Natural killer cell (primary cell): Measurements from ENCODE around the gene BCL11B. TPM values are rescaled to one million over a fixed set of nuclear protein-coding genes. Genes with fewer than 3 reads are reported as not detected.

Experiments used
- ATAC-seq, 3 donors: fragments of 150-1000 bp in 2 of 3; fragments of 200-7000 bp in 1 of 3; cut with Tn5 transposase; 1 replicate in 1 of 3; 2 replicates in 2 of 3; pipeline ENCODE4 v1.10.0; 2021; ENCODE audit warnings: mild to moderate bottlenecking in 2 of 3, moderate library complexity in 2 of 3
- DNase-seq, 2 donors: peaks; one replicate each; pipeline versions ENCODE4 v3.0.0 to v3.0.0-alpha.2; 2013 to 2021; ENCODE audit warnings: mixed read lengths in 1 of 2
- H3K27ac ChIP-seq: one replicate; pipeline ENCODE4 v1.5.1; 2013; ENCODE audit warnings: mild to moderate bottlenecking, low read length
- H3K27me3 ChIP-seq: one replicate; pipeline ENCODE4 v1.6.1; 2013; ENCODE audit warnings: low read length; ENCODE audit not compliant: control insufficient read depth, insufficient read depth
- H3K36me3 ChIP-seq: one replicate; pipeline ENCODE4 v1.6.1; 2013; ENCODE audit warnings: low read length; ENCODE audit not compliant: control insufficient read depth, insufficient read depth
- H3K4me1 ChIP-seq: one replicate; pipeline ENCODE4 v1.6.1; 2013; ENCODE audit warnings: low read length; ENCODE audit not compliant: control insufficient read depth, insufficient read depth
- H3K4me3 ChIP-seq: one replicate; pipeline ENCODE4 v1.5.1; 2013; ENCODE audit warnings: low read length
- H3K9me3 ChIP-seq: one replicate; pipeline ENCODE4 v1.6.1; 2013; ENCODE audit warnings: low read length; ENCODE audit not compliant: control insufficient read depth, insufficient read depth
- H3K27ac Mint-ChIP-seq, 2 donors: one replicate each; pipeline ENCODE4 v1.8.0; 2022; ENCODE audit warnings: mild to moderate bottlenecking in 2 of 2, mixed read lengths in 2 of 2, moderate library complexity in 1 of 2
- H3K27me3 Mint-ChIP-seq, 2 donors: one replicate each; pipeline ENCODE4 v1.8.0; 2022; ENCODE audit warnings: low read depth in 2 of 2, mixed read lengths in 2 of 2
- H3K36me3 Mint-ChIP-seq: one replicate; pipeline ENCODE4 v1.8.0; 2022; ENCODE audit warnings: mixed read lengths
- H3K4me1 Mint-ChIP-seq, 2 donors: one replicate each; pipeline ENCODE4 v1.8.0; 2022; ENCODE audit warnings: mixed read lengths in 2 of 2
- H3K4me3 Mint-ChIP-seq: one replicate; pipeline ENCODE4 v1.8.0; 2022; ENCODE audit warnings: mild to moderate bottlenecking, moderate library complexity, mixed read lengths
- H3K9me3 Mint-ChIP-seq, 2 donors: one replicate each; pipeline ENCODE4 v1.8.0; 2022; ENCODE audit warnings: mixed read lengths in 2 of 2
- CTCF ChIP-seq: fragments of 200-600 bp; IDR thresholded peaks from one replicate; pipeline ENCODE4 v1.8.0; 2022; ENCODE audit warnings: antibody characterized with exemption
- WGBS: methylation state at CpG from one replicate; pipeline ENCODE4 v1.1.7; 2013; ENCODE audit warnings: missing lambda C conversion rate; ENCODE audit not compliant: insufficient coverage; 5-methylcytosine and 5-hydroxymethylcytosine counted together
- intact Hi-C: fragments of 100-400 bp; cut with micrococcal nuclease; formaldehyde crosslinking; loops from one replicate; pipeline ENCODE4 v1.14.2; 2022
- total RNA-seq, 4 donors: library from RNA; stranded (reverse); fragments of 120-200 nt in 1 of 4; gene quantifications; one replicate each; pipeline versions ENCODE4 v1.2.3 to v1.2.4, GENCODE V29; 2013 to 2022

Gene BCL11B
- total RNA-seq, 3 donors from 2014 or later (not counting 1 experiment from before 2014, with no cell fraction given) = 43.5 to 61.5 (median 56.2) TPM

DNA sequence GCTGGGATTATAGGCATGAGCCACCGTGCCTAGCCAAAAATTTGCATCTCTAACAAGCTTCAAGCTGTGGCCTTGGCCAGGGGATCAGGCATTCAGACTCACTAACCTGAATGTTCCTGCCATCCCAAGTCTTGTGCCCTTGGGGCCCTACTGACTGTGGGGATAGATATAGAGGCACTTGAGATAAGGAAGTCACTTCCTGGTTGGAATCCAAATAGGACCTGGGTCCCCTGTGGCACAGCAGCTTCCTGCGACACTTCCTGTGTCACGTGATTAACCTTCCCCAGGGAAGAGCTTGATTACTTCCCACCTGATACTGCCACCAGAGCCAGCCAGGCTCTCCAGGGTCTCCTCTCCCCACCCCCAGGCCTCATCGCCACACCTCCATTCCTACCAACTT lies 128.2 kb downstream of the BCL11B start:
- Mint-ChIP-seq H3K9me3 (no peaks in the 10 kb centered on the region), H3K4me3 (no peak overlapping the region), H3K27me3 (peaks cover 5% of the 10 kb centered on the region in 2 donors), H3K36me3 (no peaks in the 10 kb centered on the region), H3K4me1 (peaks cover 0 to under 1% of the 10 kb centered on the region in 2 donors), H3K27ac (no peak overlapping the region)
- Histone ChIP-seq H3K4me3 (no peak overlapping the region), H3K27ac (no peak overlapping the region), H3K4me1 (no peaks in the 10 kb centered on the region), H3K9me3 (no peaks in the 10 kb centered on the region), H3K36me3 (no peaks in the 10 kb centered on the region), H3K27me3 (no peaks in the 10 kb centered on the region)
- intact Hi-C loops = no loop called here
- ATAC-seq = no peak
- no peak for TF ChIP-seq CTCF
- WGBS = 67% methylated on average over 4 of the region's 4 CpGs
- no peak for DNase-seq

- Mint-ChIP-seq H3K27ac (no peak overlapping the region), H3K4me1 (peaks cover 6 to 7% of the 10 kb centered on the region in 2 donors), H3K27me3 (no peaks in the 10 kb centered on the region), H3K36me3 (no peaks in the 10 kb centered on the region), H3K4me3 (no peak overlapping the region), H3K9me3 (no peaks in the 10 kb centered on the region)
- ATAC-seq (no peak), DNase-seq (no peak)
- H3K9me3 ChIP-seq = no peaks in the 10 kb centered on the region
- WGBS = 63% methylated on average over 2 of the region's 2 CpGs
- H3K4me3 ChIP-seq = no peak overlapping the region
- no peak overlapping the region for H3K27ac ChIP-seq
- no peak for TF ChIP-seq CTCF
- intact Hi-C loops = no loop called here
- H3K4me1 ChIP-seq = no peaks in the 10 kb centered on the region
- no peaks in the 10 kb centered on the region for H3K36me3 ChIP-seq
- no peaks in the 10 kb centered on the region for H3K27me3 ChIP-seq
These were observed 128.9 kb downstream of the BCL11B start for GRCh38 chr14:99143126-99143525.

DNA sequence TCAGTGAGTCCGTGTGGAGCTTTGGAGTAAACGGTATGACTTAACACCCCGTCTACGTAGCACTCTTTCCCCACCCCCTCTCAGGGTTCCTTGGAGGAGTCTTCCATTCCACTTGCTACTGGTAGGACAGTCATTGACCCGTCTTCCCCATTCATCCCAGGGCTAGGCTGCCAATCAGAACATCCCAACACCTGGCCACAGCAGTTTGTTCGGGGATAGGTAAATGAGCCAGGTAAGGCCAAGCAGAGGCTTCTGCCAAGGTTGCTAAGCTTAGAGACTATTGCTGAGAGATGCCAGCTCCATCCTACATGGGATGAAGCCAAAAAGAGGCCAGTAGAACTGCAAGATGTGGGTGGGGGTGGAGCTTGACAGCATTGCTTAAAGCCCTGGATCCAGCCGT lies 130.8 kb downstream of the BCL11B start:
- DNase-seq (no peak), ATAC-seq (no peak)
- 96% methylated on average over 7 of the region's 7 CpGs for WGBS
- H3K27me3 ChIP-seq = no peaks in the 10 kb centered on the region
- Mint-ChIP-seq H3K27ac (no peak overlapping the region), H3K4me1 (peaks cover 16 to 19% of the 10 kb centered on the region in 2 donors), H3K9me3 (no peaks in the 10 kb centered on the region), H3K36me3 (no peaks in the 10 kb centered on the region), H3K4me3 (no peak overlapping the region), H3K27me3 (no peaks in the 10 kb centered on the region)
- H3K36me3 ChIP-seq = no peaks in the 10 kb centered on the region
- H3K9me3 ChIP-seq = no peaks in the 10 kb centered on the region
- no peak for TF ChIP-seq CTCF
- H3K4me1 ChIP-seq = no peaks in the 10 kb centered on the region
- intact Hi-C loops = no loop called here
- H3K27ac ChIP-seq = no peak overlapping the region
- no peak overlapping the region for H3K4me3 ChIP-seq
